Epithelial cell of esophagus (primary cell): ENCODE data around the gene CCT2.

ENCODE experiments used
- DNase-seq: peaks from one replicate; pipeline ENCODE4 v3.0.0; 2010; ENCODE audit warnings: low read depth
- H3K4me3 ChIP-seq: 2 replicates; pipeline ENCODE4 v1.5.1; 2011; ENCODE audit warnings: mild to moderate bottlenecking, low read length, control low read depth
- CTCF ChIP-seq: IDR thresholded peaks from 2 replicates; pipeline ENCODE4 v1.5.1; 2011; ENCODE audit warnings: low read depth, mild to moderate bottlenecking, low read length, control low read depth, inconsistent platforms; ENCODE audit not compliant: insufficient read depth; ENCODE audit errors: missing control alignments

CCT2 gene

GRCh38 chr12:69583203-69583602, 2.1 kb upstream of the CCT2 start:
- DNase-seq = peak; percentile 38
- peak; percentile 27 for TF ChIP-seq CTCF
- no peak overlapping the region for H3K4me3 ChIP-seq

GRCh38 chr12:69588527-69588926, 3.3 kb downstream of the CCT2 start:
- TF ChIP-seq CTCF = no peak
- H3K4me3 ChIP-seq = no peak overlapping the region
- no peak for DNase-seq

- no peak for DNase-seq
- TF ChIP-seq CTCF = no peak
- H3K4me3 ChIP-seq = no peak overlapping the region
Measured at GRCh38 chr12:69589082-69589481, 3.8 kb downstream of the CCT2 start.

- TF ChIP-seq CTCF = no peak
- no peak for DNase-seq
- H3K4me3 ChIP-seq = no peak overlapping the region
Measured at GRCh38 chr12:69595689-69596088, 10.4 kb downstream of the CCT2 start.

- TF ChIP-seq CTCF = no peak
- DNase-seq = no peak
- no peak overlapping the region for H3K4me3 ChIP-seq
Measured at GRCh38 chr12:69598174-69598753, 13.0 kb downstream of the CCT2 start.

GRCh38 chr12:69600804-69601203, 15.5 kb downstream of the CCT2 start:
- no peak for DNase-seq
- TF ChIP-seq CTCF = no peak

GRCh38 chr12:69601962-69602685, 16.9 kb downstream of the CCT2 start:
- TF ChIP-seq CTCF = no peak
- no peak for DNase-seq
- H3K4me3 ChIP-seq = no peak overlapping the region

More at GRCh38 chr12:69600804-69601203, 15.5 kb downstream of the CCT2 start:
- no peak overlapping the region for H3K4me3 ChIP-seq
